Fibroblast of lung (primary cell): ENCODE measurements around the gene GPR42.

Experiments
- CTCF ChIP-seq, 2 donors: IDR thresholded peaks in 1 of 2; conservative IDR thresholded peaks in 1 of 2; 1 replicate in 1 of 2; 2 replicates in 1 of 2; pipeline ENCODE4 v1.5.1; 2011 to 2012; ENCODE audit warnings: low read length in 2 of 2, control low read depth in 1 of 2, inconsistent platforms in 1 of 2, low read depth in 1 of 2, mild to moderate bottlenecking in 1 of 2
- EZH2 ChIP-seq: IDR thresholded peaks from 2 replicates; pipeline ENCODE4 v1.5.1; 2012; ENCODE audit warnings: low read length, control low read depth, mild to moderate bottlenecking; ENCODE audit errors: missing control alignments

GRCh38 chr19:35375505-35376307 is 4.8 kb downstream of the GPR42 start:
- TF ChIP-seq CTCF (conservative IDR thresholded peaks at IDR 0.05 in 1 of 2, IDR thresholded peaks at IDR 0.05 in 1 of 2; ENCODE audit: low read depth in 1 of 2, low read length in 2 of 2) (no peak), EZH2 (no peak)
